Endothelial cell of umbilical vein (primary cell): ENCODE measurements around the gene TLDC2. TPM values are rescaled to one million over a fixed set of nuclear protein-coding genes. Genes with fewer than 3 reads are reported as not detected.

Experiments used
- BruUV-seq: library from RNA; stranded (reverse); fragments of 400-500 nt; replicated peaks from 2 replicates; lab custom pipeline; 2021; lab: Mats Ljungman, UMichigan
- CTCF ChIA-PET: fragments of 300-600, 350-600 bp; sonication (Branson Sonifier 250); formaldehyde crosslinking; loops from one replicate; lab custom pipeline; 2021; ENCODE audit warnings: antibody characterized with exemption, inconsistent platforms; lab: Charles Lee
- POLR2A ChIA-PET: fragments of 300-600, 350-600 bp; sonication (Branson Sonifier 250); formaldehyde crosslinking; loops from one replicate; lab custom pipeline; 2021; ENCODE audit warnings: antibody characterized with exemption, inconsistent platforms; lab: Charles Lee
- DNase-seq: peaks from one replicate; pipeline ENCODE4 v3.0.0-alpha.2; 2011; ENCODE audit warnings: low read depth, low spot score
- FAIRE-seq: peaks from 2 replicates; lab custom pipeline; 2011; peaks lifted over from hg19 to GRCh38; lab: Jason Lieb, UNC
- H2AFZ ChIP-seq: 2 replicates; pipeline ENCODE4 v1.6.0; 2012; ENCODE audit warnings: low read depth, low read length, control low read depth, inconsistent platforms
- H3K27ac ChIP-seq: 2 replicates; pipeline ENCODE4 v1.5.1; 2011; ENCODE audit warnings: low read depth, mild to moderate bottlenecking, control low read depth, low read length, moderate library complexity; ENCODE audit not compliant: insufficient read depth
- H3K27me3 ChIP-seq, 2 experiments: 2 replicates each; pipeline versions ENCODE4 v1.6.0 to v1.6.1; 2011; ENCODE audit warnings: low read length in 2 of 2, mixed read lengths in 1 of 2; ENCODE audit not compliant: control insufficient read depth in 2 of 2, insufficient read depth in 2 of 2
- H3K36me3 ChIP-seq, 2 experiments: 2 replicates in 1 of 2; 3 replicates in 1 of 2; pipeline ENCODE4 v1.5.1; 2011; ENCODE audit warnings: low read length in 2 of 2, mild to moderate bottlenecking in 1 of 2, moderate library complexity in 1 of 2; ENCODE audit not compliant: control insufficient read depth in 2 of 2, insufficient read depth in 2 of 2; ENCODE audit errors: extremely low read depth in 1 of 2
- H3K4me1 ChIP-seq: 3 replicates; pipeline ENCODE4 v1.5.1; 2011; ENCODE audit warnings: mild to moderate bottlenecking, low read length; ENCODE audit not compliant: control insufficient read depth, insufficient read depth; ENCODE audit errors: extremely low read depth
- H3K4me2 ChIP-seq: 2 replicates; pipeline ENCODE4 v1.6.1; 2011; ENCODE audit warnings: low read length, control low read depth, mixed read lengths; ENCODE audit not compliant: insufficient read depth
- H3K4me3 ChIP-seq, 3 experiments: fragments of 200-600 bp in 1 of 3; sonication (generic), shearing (Covaris generic) in 1 of 3; replicated peaks in 1 of 3; 2 replicates each; pipeline ENCODE4 v1.5.1; 2011 to 2016; ENCODE audit warnings: control low read depth in 3 of 3, low read length in 3 of 3, mild to moderate bottlenecking in 2 of 3, inconsistent platforms in 1 of 3, low read depth in 1 of 3, moderate library complexity in 1 of 3; ENCODE audit not compliant: insufficient read depth in 1 of 3
- H3K79me2 ChIP-seq: 2 replicates; pipeline ENCODE4 v1.6.0; 2012; ENCODE audit warnings: low read length, inconsistent platforms; ENCODE audit not compliant: control insufficient read depth, insufficient read depth
- H3K9ac ChIP-seq: replicated peaks from 2 replicates; pipeline ENCODE3; 2011; ENCODE audit warnings: low read length, control low read depth; ENCODE audit not compliant: insufficient read depth; ENCODE audit errors: extremely low read depth
- H3K9me1 ChIP-seq: replicated peaks from 3 replicates; pipeline ENCODE4 v1.6.0; 2011; ENCODE audit warnings: mild to moderate bottlenecking, low read length; ENCODE audit not compliant: control insufficient read depth, insufficient read depth; ENCODE audit errors: extremely low read depth
- H3K9me3 ChIP-seq: replicated peaks from 2 replicates; pipeline ENCODE4 v1.5.1; 2012; ENCODE audit warnings: low read length, inconsistent platforms; ENCODE audit not compliant: control insufficient read depth, insufficient read depth
- H4K20me1 ChIP-seq: replicated peaks from 2 replicates; pipeline ENCODE3; 2011; ENCODE audit warnings: mild to moderate bottlenecking, low read length; ENCODE audit not compliant: control insufficient read depth, insufficient read depth; ENCODE audit errors: extremely low read depth
- CTCF ChIP-seq, 2 donors: IDR thresholded peaks; 1 replicate in 1 of 2; 2 replicates in 1 of 2; pipeline ENCODE4 v1.5.1; 2011; ENCODE audit warnings: low read length in 2 of 2, mild to moderate bottlenecking in 2 of 2, moderate library complexity in 2 of 2, control low read depth in 1 of 2, inconsistent platforms in 1 of 2, low read depth in 1 of 2; ENCODE audit not compliant: insufficient read depth in 1 of 2; ENCODE audit errors: extremely low read depth in 1 of 2
- EZH2 ChIP-seq: IDR thresholded peaks from 2 replicates; pipeline ENCODE4 v1.6.1; 2012; ENCODE audit warnings: borderline replicate concordance, low read depth, mild to moderate bottlenecking, moderate library complexity, low read length, inconsistent platforms; ENCODE audit not compliant: severe bottlenecking
- FOS ChIP-seq: IDR thresholded peaks from 2 replicates; pipeline ENCODE4 v1.6.1; 2011; ENCODE audit warnings: mild to moderate bottlenecking, low read length, moderate library complexity, borderline replicate concordance; ENCODE audit not compliant: insufficient read depth
- GATA2 ChIP-seq: IDR thresholded peaks from 2 replicates; pipeline ENCODE4 v1.7.0; 2011; ENCODE audit warnings: low read depth, mild to moderate bottlenecking, moderate library complexity, mixed read lengths, low read length; ENCODE audit not compliant: insufficient read length, insufficient read depth
- JUN ChIP-seq: IDR thresholded peaks from 2 replicates; pipeline ENCODE4 v1.6.1; 2011; ENCODE audit warnings: borderline replicate concordance, low read depth; ENCODE audit not compliant: insufficient read length, insufficient read depth
- MAX ChIP-seq: IDR thresholded peaks from 2 replicates; pipeline ENCODE4 v1.6.1; 2011; ENCODE audit not compliant: insufficient read depth, insufficient read length
- MYC ChIP-seq: IDR thresholded peaks from one replicate; pipeline ENCODE4 v1.6.1; 2011; ENCODE audit warnings: mild to moderate bottlenecking, low read depth, low read length
- POLR2A ChIP-seq: IDR thresholded peaks from 2 replicates; pipeline ENCODE4 v1.6.1; 2012; ENCODE audit warnings: low read depth, mild to moderate bottlenecking, control low read depth, low read length
- POLR2AphosphoS5 ChIP-seq: IDR thresholded peaks from 2 replicates; pipeline ENCODE4 v1.6.1; 2012; ENCODE audit warnings: low read depth, mild to moderate bottlenecking, control low read depth, low read length, moderate library complexity; ENCODE audit not compliant: insufficient read depth
- dilution Hi-C: fragments of 300-500 bp; cut with MboI; formaldehyde crosslinking; loops from one replicate; pipeline ENCODE4 v1.15.0; 2019; ENCODE audit warnings: low sequenced_read_pairs; ENCODE audit not compliant: extremely low pct_ligation_motif_present
- intact Hi-C: fragments of 100-400 bp; cut with micrococcal nuclease; formaldehyde crosslinking; loops from one replicate; pipeline ENCODE4 v1.10.0; 2022
- polyA plus RNA-seq, 4 experiments: library from polyadenylated mRNA; depleted of rRNA in 3 of 4; stranded (reverse) in 3 of 4; unstranded in 1 of 4; fragments of >200 nt; gene quantifications; 2 replicates each; pipeline versions ENCODE4 v1.2.1 to v1.2.3, GENCODE V29; 2011 to 2012; ENCODE audit warnings: missing spikeins in 1 of 4
- total RNA-seq: library from RNA; stranded (reverse); gene quantifications from 2 replicates; pipeline ENCODE4 v1.2.3, GENCODE V29; 2021

Gene TLDC2
- total and polyA plus RNA-seq, 2 donors (not counting 3 experiments of a cell fraction or from before 2014, with no cell fraction given), result not detected

GRCh38 chr20:36851490-36851889 lies 24.4 kb upstream of the TLDC2 start:
- no peak overlapping the region for H3K4me2 ChIP-seq
- dilution Hi-C loops, result no loop called here
- H3K9me1 ChIP-seq, result no peaks in the 10 kb centered on the region
- ChIA-PET POLR2A (no interaction called here), CTCF (no interaction called here)
- peaks cover 85% of the 10 kb centered on the region for H3K79me2 ChIP-seq
- no peak overlapping the region for H2AFZ ChIP-seq
- FAIRE-seq (no peak), DNase-seq (no peak)
- H3K9ac ChIP-seq, result no peak overlapping the region
- no peak overlapping the region for H3K27ac ChIP-seq
- no TSS peak for BruUV-seq
- H3K4me1 ChIP-seq, result peaks cover 32% of the 10 kb centered on the region
- H3K4me3 ChIP-seq, result no peak overlapping the region
- H4K20me1 ChIP-seq, result no peaks in the 10 kb centered on the region
- intact Hi-C loops, result no loop called here
- no peaks in the 10 kb centered on the region for H3K9me3 ChIP-seq
- H3K36me3 ChIP-seq, result no peaks in the 10 kb centered on the region
- TF ChIP-seq FOS, result no peak
- no peak for TF ChIP-seq POLR2AphosphoS5
- no peak for TF ChIP-seq JUN
- no peak for TF ChIP-seq MAX
- no peak for TF ChIP-seq MYC
- TF ChIP-seq CTCF (IDR thresholded peaks at IDR 0.05; ENCODE audit: extremely low read depth in 1 of 2, insufficient read depth in 1 of 2, low read depth in 1 of 2, low read length in 2 of 2), result no peak
- TF ChIP-seq EZH2, result no peak
- TF ChIP-seq GATA2, result no peak
- TF ChIP-seq POLR2A, result no peak
- H3K27me3 ChIP-seq, result no peaks in the 10 kb centered on the region
